Colonic mucosa (tissue), 4 donors: Measurements from ENCODE around the gene ADAMTS17. TPM values are rescaled to one million over a fixed set of nuclear protein-coding genes. Genes with fewer than 3 reads are reported as not detected.

Experiments
- DNase-seq: peaks from one replicate; pipeline ENCODE4 v3.0.0-alpha.2; 2020
- H3K27ac ChIP-seq: fragments of 200-600 bp; one replicate; pipeline ENCODE4 v1.8.0; 2021
- H3K27me3 ChIP-seq: fragments of 200-600 bp; one replicate; pipeline ENCODE4 v1.8.0; 2021
- H3K36me3 ChIP-seq: fragments of 200-600 bp; one replicate; pipeline ENCODE4 v1.8.0; 2021
- H3K4me1 ChIP-seq: fragments of 200-600 bp; one replicate; pipeline ENCODE4 v1.8.0; 2021; ENCODE audit warnings: mild to moderate bottlenecking
- H3K4me3 ChIP-seq: fragments of 200-600 bp; one replicate; pipeline ENCODE4 v1.8.0; 2021
- H3K9ac ChIP-seq, 2 donors: one replicate each; pipeline ENCODE4 v1.7.0; 2013; ENCODE audit warnings: control low read depth in 2 of 2, low read depth in 2 of 2, low read length in 2 of 2
- H3K9me3 ChIP-seq: fragments of 200-600 bp; one replicate; pipeline ENCODE4 v1.8.0; 2021
- CTCF ChIP-seq: fragments of 200-600 bp; IDR thresholded peaks from one replicate; pipeline ENCODE4 v1.8.0; 2022; ENCODE audit warnings: antibody characterized with exemption, mild to moderate bottlenecking
- intact Hi-C: fragments of 100-400 bp; cut with DNase I; formaldehyde crosslinking; loops from one replicate; pipeline ENCODE4 v1.14.1; 2022
- total RNA-seq, 2 donors: library from RNA; stranded (reverse); fragmentation: NEBNext Ultra II Directional in 1 of 2; extraction: Animal tissue kit (Norgen Biotek cat#: 25700) in 1 of 2; gene quantifications; one replicate each; pipeline ENCODE4 v1.2.1, GENCODE V29; 2021
- donor health status: healthy.
- donor health status: DM: no; HTN: no; CAD: no.
- donor health status: DM: no; HTN: no; CAD: no.

The ADAMTS17 gene
- total RNA-seq, 2 donors from 2014 or later, result 4.2 to 8.3 TPM

- H3K9ac ChIP-seq, result no peak overlapping the region
- H3K27me3 ChIP-seq, result no peaks in the 10 kb centered on the region
- intact Hi-C loops, result no loop called here
- no peak overlapping the region for H3K27ac ChIP-seq
- no peak for DNase-seq
- H3K4me3 ChIP-seq, result no peak overlapping the region
- no peaks in the 10 kb centered on the region for H3K9me3 ChIP-seq
- no peaks in the 10 kb centered on the region for H3K4me1 ChIP-seq
- TF ChIP-seq CTCF, result no peak
- no peaks in the 10 kb centered on the region for H3K36me3 ChIP-seq
Measured at GRCh38 chr15:100252359-100252758, 89.4 kb downstream of the ADAMTS17 start.

- no peak for DNase-seq
- no peaks in the 10 kb centered on the region for H3K4me1 ChIP-seq
- no peaks in the 10 kb centered on the region for H3K9me3 ChIP-seq
- no peaks in the 10 kb centered on the region for H3K27me3 ChIP-seq
- no peak overlapping the region for H3K27ac ChIP-seq
- TF ChIP-seq CTCF, result no peak
- H3K4me3 ChIP-seq, result no peak overlapping the region
- H3K36me3 ChIP-seq, result no peaks in the 10 kb centered on the region
- intact Hi-C loops, result no loop called here
- H3K9ac ChIP-seq, result no peak overlapping the region
Measured at GRCh38 chr15:100250176-100250800, 91.5 kb downstream of the ADAMTS17 start.

DNA sequence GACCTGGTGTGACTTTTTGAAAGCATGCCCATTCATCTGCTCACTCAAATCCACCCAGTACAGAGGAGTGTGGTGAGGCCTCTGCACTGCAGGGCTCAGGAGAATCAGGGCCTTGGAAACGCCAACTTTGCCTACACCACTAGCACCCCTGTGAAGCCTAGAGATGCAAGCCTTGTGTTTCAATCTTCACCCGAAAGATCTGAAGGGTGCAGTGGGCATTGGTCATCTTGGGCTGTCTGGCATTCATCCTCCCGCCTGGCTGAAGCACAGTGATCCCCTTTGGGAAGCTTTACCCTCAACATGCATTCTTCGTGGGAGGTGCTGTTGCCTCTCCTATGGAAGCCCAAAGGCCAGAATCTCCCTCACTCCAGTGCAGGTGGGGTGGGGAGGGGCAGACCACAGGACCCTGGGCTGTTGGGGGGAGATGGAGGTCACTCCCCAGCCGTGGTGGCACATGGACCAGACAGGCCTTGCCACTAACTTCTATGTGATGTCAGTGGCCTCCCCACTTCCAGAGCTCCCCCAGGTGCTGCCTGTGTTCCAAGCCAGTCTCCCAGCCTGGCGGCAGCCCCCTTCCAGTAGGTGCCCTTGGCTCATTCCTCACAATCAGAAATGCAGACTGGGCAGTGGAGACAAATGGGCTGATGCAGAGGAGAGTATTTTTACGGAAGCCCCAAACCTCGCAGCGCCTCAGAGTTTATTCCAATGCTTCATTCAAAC is 92.5 kb downstream of the ADAMTS17 start:
- H3K27ac ChIP-seq, result no peak overlapping the region
- H3K36me3 ChIP-seq, result no peaks in the 10 kb centered on the region
- H3K4me1 ChIP-seq, result no peaks in the 10 kb centered on the region
- no peaks in the 10 kb centered on the region for H3K9me3 ChIP-seq
- H3K27me3 ChIP-seq, result no peaks in the 10 kb centered on the region
- no peak for TF ChIP-seq CTCF
- H3K9ac ChIP-seq, result no peak overlapping the region
- intact Hi-C loops, result no loop called here
- no peak overlapping the region for H3K4me3 ChIP-seq
- no peak for DNase-seq

GRCh38 chr15:100248236-100248635 is 93.5 kb downstream of the ADAMTS17 start:
- DNase-seq, result no peak
- no peak overlapping the region for H3K4me3 ChIP-seq
- no peaks in the 10 kb centered on the region for H3K4me1 ChIP-seq
- H3K36me3 ChIP-seq, result no peaks in the 10 kb centered on the region
- intact Hi-C loops, result no loop called here
- no peak for TF ChIP-seq CTCF
- no peak overlapping the region for H3K9ac ChIP-seq
- no peak overlapping the region for H3K27ac ChIP-seq
- H3K9me3 ChIP-seq, result no peaks in the 10 kb centered on the region
- H3K27me3 ChIP-seq, result no peaks in the 10 kb centered on the region

DNA sequence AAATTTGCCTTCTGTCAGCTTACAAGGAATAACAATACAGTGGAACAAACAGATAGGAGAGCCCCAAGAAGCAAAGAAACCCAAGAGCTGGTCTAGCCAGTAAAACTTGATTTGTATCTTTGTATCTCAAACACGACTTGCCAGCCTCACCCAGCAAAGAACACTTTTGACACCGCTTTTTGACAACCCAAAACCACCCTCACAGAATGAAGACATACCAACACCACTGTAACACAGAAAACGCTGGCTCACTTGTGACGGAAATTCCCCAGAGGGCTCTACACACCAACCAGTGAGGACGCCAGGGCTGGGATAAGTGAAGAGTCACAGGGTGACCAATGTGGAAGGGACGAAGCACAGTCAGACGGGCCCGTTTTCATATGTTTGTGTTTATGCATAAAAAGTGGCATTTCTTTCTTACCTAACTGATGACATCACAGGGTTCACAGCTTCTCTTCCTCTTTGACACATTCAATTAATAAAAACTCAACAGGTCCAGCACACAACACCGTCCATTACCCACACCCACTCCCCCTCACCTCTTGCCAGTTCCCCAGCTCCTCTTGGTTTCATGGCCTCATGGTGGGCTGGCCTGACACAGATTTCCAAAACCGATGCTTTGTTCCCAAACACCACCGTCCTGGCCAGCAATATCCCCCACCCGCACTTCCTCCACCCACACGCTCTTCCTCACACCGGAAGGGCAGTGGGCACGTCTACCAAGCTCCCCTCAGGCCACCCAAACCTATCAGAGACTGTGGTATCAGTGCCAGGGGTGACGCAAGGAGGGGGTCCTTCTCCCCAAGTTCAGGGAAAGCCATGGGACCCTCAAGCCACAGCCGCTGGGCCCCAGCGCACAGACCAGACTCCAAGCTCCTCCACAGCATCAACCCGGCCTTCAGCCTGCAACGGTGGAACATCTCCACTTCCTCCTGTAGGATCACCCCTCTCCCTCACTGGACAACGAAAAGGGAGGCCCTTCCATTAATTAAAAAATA is 94.2 kb downstream of the ADAMTS17 start:
- no peaks in the 10 kb centered on the region for H3K36me3 ChIP-seq
- H3K9ac ChIP-seq, result no peak overlapping the region
- H3K4me3 ChIP-seq, result no peak overlapping the region
- intact Hi-C loops, result no loop called here
- no peaks in the 10 kb centered on the region for H3K9me3 ChIP-seq
- no peaks in the 10 kb centered on the region for H3K27me3 ChIP-seq
- no peak for DNase-seq
- no peaks in the 10 kb centered on the region for H3K4me1 ChIP-seq
- H3K27ac ChIP-seq, result no peak overlapping the region
- TF ChIP-seq CTCF, result no peak
